IPS-NIHi7 (cell line): ENCODE data around the gene SAA4.
"Not testable (repeated sequence)": the region's sequence is repeated elsewhere in the genome, so short reads cannot be mapped to it uniquely, and the experiment has no call there.

ENCODE experiments used
- DNase-seq: peaks from one replicate; pipeline ENCODE4 v3.0.0; 2012; ENCODE audit warnings: mixed read lengths; ENCODE audit errors: extremely low spot score

SAA4 gene

DNA sequence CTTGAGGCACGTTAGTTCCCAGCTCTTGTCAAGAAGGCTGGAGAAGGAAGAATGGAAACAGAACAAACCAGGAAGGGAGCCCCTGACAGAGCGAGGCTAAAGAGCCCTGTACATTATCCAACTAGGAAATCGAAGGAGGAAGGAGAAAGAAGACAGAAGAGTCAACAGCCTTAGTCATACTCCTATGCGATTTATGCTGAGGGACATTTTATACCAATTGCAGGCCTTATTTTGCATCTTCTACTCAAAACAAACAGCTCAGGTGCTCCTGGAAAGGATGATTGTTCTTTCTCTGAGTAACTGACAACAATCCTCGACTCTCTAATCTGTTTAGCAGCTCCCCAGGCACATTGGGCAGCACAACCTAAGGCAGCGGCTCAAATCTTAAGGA lies 10.6 kb upstream of the SAA4 start:
- not testable (repeated sequence) for DNase-seq

GRCh38 chr11:18246379-18247190 lies 10.0 kb upstream of the SAA4 start:
- not testable (repeated sequence) for DNase-seq

DNA sequence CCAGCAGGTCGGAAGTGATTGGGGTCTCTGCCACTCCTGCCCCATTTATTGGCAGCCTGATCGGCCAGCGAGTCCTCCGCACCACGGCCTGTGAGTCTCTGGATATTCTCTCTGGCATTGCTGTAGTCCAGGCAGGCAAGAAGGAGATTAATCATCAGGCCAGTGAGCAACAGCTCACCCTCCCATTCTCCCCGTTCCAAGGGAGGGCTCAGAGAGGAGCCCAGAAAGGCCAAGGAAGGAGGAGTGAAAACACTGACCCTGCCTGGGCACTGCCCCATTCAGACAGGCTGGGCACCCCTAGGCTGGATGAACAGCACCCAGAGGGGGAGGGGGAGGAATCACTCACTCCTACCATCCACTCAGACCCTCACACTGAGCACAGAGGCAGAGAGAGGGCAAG lies 8.8 kb upstream of the SAA4 start:
- DNase-seq, result no peak

DNA sequence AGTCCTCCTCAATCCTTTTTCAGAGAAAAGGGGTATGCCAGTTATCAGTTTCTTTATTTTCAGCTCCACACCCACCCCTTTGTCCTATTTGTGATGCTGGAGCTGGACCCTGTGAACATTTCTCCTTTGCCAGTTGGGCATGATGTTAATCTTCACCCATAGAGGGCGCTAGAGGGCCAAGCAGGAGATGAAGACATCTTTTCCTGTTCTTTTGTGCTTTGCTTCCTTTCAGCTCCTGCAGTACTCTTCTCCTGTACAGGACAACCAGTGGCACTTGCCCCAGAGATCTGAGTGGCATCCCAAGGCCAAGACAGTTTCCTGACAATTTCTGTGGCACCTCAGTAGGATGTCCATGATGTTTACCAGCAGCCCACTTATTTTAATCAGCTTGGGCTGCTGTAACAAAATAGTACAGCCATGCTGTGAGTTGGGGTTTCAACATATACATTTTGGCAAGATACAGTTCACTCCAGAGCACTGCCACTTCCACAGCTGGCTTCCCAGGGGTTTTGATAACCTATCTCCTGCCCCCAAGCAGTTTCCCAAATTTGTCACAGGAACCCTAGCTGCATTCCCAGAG lies 7.3 kb upstream of the SAA4 start:
- DNase-seq, result peak; percentile 79

DNA sequence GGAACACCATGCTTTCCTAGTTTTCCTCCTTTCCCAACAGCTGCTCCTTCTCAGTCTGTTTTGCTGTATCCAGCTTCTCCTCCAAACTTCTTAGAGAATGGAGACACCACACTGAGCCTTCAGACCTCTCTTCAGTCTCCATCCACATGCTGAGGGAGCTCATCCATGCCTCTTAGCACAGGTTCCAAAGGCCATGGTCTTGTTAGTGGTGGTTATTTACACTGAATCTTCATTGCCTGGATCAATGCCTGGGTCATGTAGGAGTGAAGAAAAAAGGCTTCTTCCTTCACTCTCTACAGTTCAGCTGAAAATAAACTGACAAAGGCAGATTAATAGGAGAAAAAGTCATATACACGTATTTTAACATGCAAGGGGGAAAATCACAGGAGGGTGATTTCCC lies 3.1 kb upstream of the SAA4 start:
- no peak for DNase-seq

DNA sequence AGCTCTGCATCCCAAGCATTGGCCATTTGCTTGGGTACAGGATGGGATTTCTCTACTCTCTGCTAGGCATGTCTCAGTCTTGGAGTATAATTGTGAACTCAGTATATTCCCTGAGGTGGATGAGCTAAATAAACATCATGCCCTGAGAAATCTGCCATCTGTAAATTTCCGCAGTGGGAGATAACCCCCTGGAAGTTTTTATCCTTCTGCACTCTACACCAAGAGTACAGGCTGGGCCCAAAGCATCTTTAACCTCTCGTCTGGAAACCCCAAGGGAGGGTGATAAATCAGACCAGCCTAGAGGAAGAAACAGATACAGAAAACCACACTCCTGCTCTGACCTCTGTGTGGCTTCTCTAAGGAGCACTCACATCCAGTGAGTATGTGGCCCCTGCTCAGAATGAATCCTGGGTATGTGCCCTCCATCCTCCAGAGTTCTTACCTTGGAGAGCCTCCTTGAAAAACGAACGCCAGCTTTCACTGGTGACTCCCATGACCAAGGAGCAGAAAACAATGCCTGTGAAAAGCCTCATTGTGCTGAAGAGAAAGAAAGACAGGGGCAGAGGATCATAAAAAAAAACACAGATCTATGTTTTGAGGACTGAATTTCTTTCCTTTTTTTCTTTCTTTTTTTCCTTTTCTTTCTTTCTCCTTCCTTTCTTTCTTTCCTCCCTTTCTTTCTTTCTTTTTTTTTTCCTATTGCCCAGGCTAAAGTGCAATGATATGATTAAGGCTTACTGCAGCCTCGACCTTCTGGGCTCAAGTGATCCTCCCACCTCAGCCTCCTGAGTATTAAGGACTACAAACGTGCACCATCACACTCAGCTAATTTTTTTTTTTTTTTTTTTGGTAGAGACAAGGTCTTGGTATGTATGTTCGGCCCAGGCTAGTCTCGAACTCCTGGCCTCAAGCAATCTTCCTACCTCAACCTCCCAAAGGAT lies 938 bp downstream of the SAA4 start:
- DNase-seq, result no peak

GRCh38 chr11:18233912-18234311 lies 2.7 kb downstream of the SAA4 start:
- no peak for DNase-seq

DNA sequence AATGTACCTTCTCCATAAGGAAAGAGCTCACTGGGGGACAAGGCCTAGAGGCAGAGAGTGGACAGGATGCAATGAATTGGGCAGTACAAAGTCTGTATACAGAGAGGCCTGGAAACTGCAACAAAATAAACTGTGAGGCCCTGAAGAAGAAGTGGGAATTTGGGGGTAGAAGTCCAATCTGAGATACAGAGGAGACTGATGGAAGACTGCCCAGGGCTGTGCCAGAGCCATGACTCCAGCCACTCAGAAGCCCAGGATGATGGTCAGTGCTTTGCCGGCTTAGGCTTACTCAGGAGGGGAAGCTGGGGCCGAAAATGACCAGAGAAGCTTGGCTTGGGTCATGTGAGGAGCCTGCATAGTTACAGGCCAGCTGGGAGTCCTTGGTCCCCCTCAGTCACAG lies 5.7 kb downstream of the SAA4 start:
- no peak for DNase-seq

DNA sequence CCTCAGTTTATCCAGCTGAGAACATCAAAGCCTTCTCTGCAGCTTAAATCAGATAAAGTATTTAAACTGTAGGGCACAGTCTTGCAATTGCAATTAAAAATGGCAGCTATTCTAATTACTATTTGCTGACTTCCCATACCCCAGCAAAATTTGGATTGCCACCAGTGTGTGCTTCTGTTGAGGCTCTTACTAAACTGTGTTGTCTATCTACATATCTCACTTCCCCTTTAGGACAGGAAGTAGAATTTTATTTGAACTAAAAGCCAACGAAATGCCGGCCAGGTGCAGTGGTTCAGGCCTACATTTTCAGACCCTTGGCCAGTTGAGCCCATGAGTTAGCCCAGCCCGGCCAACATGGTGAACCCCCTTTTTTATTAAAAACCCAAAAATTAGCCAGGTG lies 7.1 kb downstream of the SAA4 start:
- DNase-seq, result no peak

DNA sequence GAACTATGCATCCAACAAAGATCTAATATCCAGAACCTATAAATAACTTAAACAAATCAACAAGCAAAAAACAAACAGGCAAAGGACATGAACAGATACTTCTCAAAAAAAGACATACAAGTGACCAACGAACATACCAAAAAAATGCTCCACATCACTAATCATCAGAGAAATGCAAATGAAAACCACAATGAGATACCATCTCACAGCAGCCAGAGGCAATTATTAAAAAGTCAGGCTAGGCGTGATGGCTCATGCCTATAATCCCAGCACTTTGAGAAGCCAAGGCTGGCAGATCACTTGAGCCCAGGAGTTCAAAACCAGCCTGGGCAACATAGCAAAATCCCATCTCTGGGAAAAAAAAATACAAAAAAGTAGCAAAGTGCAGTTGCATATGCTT lies 10.7 kb downstream of the SAA4 start:
- no peak for DNase-seq

- no peak for DNase-seq
Measured at GRCh38 chr11:18223591-18224387, 12.8 kb downstream of the SAA4 start.

GRCh38 chr11:18222814-18223421 lies 13.7 kb downstream of the SAA4 start:
- DNase-seq, result no peak

DNA sequence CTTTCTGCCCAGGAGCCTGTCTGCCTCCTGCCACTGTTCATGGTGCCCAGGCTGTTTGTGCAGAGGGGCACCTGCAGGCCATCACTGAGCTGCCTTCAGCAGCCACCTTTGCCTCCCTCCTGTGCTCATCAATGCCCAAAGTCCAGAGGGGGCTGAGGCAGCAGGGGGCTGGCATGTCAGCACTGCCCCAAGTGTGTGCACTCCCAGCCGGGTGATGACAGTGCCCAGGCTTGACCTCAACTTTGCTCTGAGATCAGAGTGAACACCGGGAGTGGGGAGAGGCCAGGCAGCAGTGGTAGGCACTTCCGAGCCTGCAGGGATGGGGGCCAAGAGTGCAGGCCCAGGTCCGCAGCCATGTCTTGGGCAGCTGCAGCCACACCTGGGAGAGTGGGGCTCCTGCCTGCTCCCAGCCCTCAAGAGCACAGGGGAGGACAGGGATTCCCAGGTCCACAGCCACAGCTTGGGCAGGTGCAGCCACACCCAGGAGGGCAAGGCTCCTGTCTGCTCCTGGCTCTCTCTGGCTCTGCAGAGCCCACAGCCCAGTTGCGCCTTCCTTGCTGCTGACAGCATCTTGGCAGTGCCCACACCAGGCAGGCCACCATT lies 15.2 kb downstream of the SAA4 start:
- no peak for DNase-seq

GRCh38 chr11:18209058-18209457 lies 27.5 kb downstream of the SAA4 start:
- DNase-seq, result no peak

- DNase-seq, result no peak
Measured at GRCh38 chr11:18204771-18205170, 31.8 kb downstream of the SAA4 start.

- DNase-seq, result no peak
Measured at GRCh38 chr11:18204220-18204619, 32.4 kb downstream of the SAA4 start.

GRCh38 chr11:18203723-18204122 lies 32.9 kb downstream of the SAA4 start:
- DNase-seq, result peak; percentile 86

DNA sequence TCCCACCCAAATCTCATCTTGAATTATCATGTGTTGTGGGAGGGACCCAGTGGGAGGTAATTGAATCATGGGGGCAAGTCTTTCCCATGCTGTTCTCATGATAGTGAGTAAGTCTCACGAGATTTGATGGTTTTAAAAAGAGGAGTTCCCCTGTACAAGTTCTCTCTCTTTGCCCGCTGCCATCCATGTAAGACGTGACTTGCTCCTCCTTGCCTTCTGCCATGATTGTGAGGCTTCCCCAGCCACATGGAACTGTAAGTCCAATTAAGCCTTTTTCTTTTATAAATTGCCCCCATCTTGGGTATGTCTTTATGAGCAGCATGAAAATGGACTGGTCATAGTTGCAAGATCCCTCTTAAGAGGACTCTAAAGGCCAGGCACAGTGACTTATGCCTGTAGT lies 38.9 kb downstream of the SAA4 start:
- DNase-seq, result not testable (repeated sequence)

GRCh38 chr11:18196532-18196931 lies 40.1 kb downstream of the SAA4 start:
- no peak for DNase-seq

- DNase-seq, result peak; percentile 75
Measured at GRCh38 chr11:18193010-18193409, 43.6 kb downstream of the SAA4 start.

GRCh38 chr11:18191376-18191775 lies 45.2 kb downstream of the SAA4 start:
- no peak for DNase-seq
